HG03103 (cell line): ENCODE results near the gene SCN9A.
"Not testable (repeated sequence)": the region's sequence is repeated elsewhere in the genome, so short reads cannot be mapped to it uniquely, and the experiment has no call there.

Experiments
- ATAC-seq: cut with Tn5 transposase; IDR thresholded peaks from one replicate; pipeline ENCODE4 v1.9.1; 2021; ENCODE audit warnings: low read depth; ENCODE audit not compliant: unreplicated experiment

The SCN9A gene

DNA sequence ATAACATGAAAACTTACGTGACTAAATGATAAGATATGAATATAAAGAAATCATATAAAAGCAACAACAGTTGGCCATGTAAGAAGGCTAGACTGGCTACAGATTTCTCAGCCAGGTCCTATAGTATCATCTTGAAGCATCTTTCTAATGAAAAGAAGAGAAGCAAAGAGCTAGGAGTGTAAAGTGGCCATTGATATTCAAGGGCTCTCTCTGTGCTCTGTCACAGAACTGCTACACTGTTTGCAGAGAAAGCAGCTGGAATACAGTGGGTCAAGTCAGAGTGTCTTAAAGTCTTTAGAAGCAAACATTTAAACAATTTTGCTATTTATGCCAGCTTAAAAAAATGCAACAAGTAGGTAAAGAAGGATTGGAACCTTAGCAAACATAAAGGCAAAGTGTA is 118.8 kb downstream of the SCN9A start:
- ATAC-seq = no peak

DNA sequence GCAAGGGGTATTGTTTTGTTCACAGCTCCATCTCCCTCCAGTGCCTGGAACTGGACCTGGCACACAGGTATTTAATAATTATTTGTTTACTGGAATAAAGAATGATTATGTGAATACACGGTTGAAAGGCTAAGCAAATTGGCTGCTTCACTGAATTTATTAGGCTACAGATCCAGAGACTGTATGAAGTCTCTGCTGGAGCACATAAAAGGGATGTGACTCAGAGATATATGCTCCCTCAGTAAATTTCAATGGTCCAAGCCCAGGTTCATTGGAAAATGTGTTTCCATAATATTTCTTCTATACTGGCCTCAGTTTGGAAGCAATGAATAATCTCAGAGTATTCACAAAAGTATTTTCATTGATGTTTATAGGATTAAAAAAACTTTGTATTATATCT is 126.4 kb downstream of the SCN9A start:
- no peak for ATAC-seq

DNA sequence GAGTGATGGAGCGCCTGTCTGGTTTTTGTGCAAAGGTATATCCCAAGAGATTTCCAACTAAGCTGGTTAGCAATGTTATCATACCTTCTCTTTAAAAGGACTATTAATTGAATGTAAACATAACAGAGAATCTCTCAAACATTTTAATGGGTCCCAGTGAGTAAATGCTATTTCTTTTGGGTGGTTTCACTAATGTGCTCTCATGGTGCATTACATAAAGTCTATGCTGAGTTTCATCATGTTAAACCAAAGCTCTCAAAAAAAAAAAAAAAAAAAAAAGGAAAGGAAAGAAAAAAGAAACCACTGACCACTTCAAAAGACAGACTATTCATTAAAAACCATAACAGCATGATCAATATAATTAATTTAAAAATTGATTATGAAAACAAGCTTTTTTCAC is 128.8 kb downstream of the SCN9A start:
- no peak for ATAC-seq

DNA sequence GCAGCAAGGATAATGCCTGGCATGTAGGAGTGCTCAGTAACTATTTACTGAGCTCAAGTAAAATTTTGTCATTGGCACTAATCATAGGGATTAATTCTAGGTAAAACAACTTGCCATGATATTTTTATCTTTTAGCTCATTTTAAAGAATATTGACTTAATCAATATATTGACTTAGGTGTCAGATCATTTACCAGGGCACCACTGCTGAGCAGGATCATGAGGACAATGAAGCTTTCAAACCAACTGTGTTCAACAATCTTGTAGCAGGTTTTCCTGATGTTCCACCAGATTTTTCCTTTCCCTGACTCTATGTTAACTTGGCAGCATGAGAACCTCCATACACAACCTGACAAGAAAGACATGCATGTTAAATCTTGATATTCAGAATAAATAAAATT is 133.4 kb downstream of the SCN9A start:
- no peak for ATAC-seq

DNA sequence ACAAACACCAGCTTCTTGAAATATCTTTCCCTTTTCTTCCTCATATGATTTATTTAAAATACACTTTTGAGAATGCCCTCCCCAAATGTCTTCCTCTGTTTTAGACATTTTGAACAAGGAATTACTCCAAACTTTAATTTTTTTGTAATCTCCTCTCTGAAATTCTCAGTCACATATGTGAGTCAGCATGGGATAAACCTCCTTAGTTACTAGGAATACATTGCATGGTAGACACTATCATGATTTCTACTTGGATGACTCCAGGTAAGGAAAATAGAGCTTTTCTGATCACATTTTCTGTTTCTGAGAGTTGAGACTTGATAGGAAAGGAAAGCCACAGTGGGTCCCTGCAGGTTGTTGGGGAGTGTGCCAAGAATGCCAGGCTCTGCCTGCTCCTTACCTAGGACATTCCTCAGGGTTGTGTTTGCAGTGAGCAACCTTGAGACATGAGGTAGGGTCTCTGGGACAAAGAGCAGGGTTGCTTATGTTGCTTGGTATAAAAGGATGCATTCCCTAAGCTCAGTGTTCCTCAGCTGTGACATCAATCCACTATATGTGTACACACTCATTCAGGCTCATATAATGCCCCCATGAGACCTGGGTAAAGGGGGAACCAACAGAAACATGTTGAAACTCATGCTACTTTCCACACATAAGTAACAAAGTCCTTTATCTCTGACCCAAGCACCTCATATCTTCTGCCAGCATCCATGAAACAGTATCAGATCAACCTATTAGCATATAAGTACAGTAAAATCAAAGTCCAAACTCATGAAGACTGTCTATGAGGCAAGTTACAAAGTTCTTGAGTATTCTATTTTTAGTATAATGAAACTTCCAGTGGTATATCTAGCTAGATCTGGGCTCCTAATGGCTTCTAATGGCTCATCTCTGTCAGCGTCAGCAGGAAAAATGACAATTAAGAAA is 135.1 kb downstream of the SCN9A start:
- no peak for ATAC-seq

DNA sequence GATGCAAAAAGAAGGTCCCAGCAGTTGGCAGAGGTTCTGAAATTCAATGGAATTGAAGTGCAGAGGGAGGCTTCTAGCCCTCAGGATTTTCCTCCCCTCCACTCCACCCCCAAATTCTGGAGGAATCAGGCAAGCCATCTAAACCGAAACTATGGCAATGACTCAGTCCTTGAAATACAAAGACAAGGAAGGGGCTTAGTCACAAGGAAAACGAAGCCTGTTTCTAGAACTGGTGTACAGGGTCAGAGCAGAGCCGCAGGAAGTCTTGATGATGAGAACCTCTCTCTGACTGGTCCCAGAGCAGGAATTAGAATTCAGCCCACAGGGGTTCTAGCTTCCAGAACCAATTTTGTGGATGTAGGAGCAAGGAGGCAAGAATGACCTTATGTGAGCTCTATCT is 136.2 kb downstream of the SCN9A start:
- no peak for ATAC-seq

DNA sequence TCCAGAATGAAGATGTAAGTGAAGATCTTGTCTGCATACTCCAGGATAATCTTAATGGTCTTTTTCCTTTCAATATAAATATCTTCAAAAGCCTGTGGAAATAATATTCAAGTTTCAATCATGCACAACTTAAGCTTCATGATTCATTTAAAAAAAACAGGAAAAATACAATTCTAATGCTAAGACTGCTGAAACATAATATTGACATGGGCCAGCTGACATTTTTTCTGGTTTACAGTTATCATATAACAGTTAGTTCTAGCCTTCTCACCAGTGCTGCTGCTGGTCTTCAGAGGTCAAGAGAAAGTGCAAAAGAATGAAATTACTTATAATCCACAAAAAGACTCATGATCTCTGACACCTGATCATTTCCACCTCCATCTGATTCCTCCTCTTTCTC is 137.6 kb downstream of the SCN9A start:
- ATAC-seq = no peak

DNA sequence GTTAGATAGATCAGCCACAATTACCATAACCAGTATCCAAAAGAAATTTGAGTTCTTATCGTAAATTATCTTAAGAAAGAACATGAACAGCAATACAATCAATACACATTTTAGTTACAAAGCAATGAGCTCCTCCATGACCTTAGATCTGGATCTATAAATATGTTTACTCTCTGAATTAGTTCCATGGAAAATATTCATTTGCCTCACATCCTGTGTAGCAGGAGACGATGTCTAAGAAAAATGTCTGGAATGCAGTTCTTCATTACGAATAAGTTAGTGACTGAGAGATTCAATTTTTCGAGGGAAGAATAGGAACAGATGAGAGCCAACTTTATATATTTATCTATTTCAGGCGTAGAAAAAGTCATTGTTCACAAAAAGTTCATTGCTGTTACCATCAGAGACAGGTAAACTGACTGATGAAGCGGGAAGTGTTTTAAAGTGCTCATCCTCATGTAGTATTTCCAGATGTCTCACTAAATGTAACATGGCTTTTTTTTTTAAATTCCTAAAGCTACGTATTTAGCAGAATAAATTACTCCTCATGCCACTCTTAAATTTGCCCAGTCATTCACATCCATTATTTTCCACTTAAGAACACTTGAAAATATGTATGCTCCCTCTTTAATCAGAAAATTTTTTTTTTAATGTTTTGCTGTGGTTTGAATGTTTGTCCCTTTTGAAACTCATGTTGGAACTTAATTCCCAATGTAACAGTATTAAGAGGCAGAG is 141.5 kb downstream of the SCN9A start:
- no peak for ATAC-seq

DNA sequence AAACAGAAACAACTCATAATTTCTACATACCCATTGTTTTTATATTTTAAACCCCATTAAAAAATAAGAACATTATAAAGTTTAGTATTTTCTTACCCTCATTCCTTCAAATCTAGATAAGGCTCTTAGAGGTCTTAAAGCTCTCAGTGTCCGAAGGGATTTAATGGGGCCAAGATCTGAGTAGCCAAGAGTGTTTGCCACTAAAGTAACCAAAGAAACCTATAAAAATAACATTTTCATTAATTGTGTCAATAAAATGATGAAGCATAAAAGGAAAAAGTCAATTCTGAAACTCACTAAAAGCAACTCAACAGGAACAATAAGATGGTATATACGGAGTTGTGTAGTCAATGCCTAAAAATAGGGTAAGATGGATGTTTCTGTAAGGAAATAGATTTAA is 142.5 kb downstream of the SCN9A start:
- no peak for ATAC-seq

DNA sequence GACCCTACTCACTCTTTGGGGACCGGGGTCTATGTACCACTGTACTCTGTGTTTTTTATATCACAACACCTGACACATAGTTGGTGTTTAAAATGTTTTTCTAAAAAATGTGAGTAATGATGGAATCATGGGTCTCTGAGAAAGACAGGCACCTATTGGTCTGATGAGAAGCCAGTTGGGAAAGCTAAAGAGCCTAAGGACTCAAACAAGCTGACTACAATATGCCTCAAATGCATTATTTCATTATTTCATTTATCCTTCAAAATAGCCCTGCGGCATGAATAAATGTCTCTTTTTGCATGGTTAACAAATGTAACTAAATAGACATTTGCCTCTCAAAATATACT is 145.0 kb downstream of the SCN9A start:
- ATAC-seq = no peak

DNA sequence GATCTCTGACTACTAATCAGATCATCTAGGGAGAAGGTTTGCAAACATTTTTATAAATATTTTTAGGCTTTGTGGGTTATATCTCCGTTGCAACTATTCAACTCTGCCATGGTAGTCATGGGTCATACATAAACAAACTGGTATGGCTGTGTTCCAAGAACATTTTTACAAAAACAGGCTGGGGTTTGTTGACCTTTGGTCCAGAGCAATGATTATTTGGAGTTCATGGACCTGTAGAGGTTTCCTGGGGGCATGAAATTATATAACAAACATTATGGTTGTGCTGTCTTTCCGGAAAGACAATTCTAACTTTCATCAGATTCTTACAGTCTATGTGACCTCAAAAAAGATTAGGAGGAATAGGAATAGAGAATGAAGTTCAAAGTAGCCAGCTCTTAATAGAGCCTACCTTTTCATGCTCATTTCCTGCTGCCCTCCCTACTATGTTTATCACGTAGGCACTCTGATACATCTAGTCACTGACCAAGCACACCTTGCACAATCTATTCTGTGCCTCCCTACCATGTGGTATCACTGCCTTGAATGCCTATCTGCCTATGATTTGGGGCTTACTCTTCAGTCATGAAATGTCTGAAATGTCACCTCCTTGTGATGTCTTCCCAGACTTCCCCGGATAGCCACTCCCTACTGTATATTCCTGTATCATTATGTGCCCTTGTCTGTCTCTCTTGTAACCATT is 145.6 kb downstream of the SCN9A start:
- ATAC-seq = no peak

DNA sequence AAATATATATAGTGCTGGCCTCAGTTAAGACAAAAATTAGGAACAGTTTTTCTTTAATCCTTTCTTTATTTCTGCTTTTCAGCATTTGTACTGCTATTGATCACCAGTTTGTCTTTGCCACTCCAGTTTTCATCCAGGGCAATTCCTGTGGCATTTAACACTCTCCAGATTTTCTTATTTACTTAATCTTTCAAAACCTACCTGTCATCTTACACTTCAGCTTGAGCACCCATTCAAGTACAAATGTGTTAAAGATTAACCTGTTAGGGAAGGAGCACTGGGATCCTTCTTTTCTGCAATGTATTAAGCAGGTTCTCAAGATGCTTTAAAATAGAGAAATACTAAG is 146.1 kb downstream of the SCN9A start:
- no peak for ATAC-seq

DNA sequence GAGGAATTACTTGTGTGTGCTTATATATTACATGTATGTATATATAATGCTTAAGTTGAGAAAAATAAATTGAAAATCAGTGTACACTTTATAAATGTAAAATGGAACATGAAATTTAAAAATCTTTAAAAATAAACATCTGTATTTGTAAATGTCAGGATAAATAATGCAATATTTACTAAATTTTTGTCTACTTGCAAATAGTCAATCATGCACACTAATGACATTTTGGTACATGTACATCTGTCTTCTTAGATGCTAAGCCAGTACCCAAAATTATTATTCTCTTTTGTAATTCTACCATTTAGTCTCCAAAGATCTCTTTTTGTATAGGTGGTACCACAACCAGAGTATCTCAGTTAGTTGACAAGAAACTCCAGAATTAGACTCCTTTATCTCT is 151.5 kb downstream of the SCN9A start:
- no peak for ATAC-seq

DNA sequence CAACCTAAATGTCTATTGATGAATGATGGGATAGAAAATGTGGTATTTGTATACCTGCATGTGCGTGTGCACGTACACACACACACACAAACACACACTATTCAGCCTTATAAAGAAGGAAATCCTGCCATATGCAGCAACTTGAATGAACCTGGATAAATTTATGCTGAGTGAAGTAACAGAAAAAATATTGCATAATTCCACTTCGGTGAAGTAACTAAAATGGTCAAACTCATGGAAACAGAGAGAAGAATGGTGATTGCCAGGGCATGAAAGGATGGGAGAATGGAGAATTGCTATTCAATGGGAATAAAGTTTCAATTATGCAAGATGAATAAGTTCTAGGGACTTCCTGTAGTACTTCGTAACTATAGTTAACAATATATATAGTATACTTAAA is 152.4 kb downstream of the SCN9A start:
- ATAC-seq = no peak

DNA sequence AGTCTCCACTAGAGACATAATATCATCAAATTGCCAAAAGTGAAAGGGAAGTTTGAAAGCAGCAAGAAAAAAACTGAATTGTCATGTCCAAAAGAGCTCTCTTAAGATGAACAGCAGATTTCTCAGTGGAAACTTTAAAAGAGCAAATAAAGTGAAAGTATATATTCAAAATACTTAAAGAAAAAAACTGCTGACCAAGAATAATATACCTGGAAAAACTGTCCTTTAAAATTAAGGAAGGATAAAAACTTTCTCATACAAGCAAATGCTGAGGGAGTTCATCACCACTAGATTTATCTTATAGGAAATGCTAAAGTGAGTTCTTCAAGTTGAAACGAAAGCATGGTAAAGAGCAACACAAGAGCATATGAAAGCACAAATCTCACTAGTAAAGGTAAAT is 164.7 kb downstream of the SCN9A start:
- no peak for ATAC-seq

DNA sequence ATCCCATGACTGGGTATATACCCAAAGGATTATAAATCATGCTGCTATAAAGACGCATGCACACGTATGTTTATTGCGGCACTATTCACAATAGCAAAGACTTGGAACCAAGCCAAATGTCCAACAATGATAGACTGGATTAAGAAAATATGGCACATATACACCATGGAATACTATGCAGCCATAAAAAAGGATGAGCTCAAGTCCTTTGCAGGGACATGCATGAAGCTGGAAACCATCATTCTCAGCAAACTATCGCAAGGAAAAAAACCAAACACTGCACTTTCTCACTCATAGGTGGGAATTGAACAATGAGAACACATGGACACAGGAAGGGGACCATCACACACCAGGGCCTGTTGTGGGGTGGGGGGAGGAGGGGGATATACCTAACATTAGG is 165.8 kb downstream of the SCN9A start:
- ATAC-seq = not testable (repeated sequence)

DNA sequence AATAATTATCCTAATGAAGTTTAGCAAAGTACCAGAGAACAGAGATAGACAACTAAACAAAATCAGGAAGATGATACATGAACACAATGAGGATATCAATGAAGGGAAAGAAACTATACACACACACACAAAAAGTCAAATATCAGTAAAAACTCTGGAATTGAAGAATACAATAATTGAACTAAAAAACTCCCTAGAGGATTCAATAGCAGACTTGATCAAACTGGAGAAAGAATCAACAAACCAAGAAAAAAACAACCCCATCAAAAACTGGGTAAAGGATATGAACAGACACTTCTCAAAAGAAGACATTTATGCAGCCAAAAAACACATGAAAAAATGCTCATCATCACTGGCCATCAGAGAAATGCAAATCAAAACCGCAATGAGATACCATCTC is 166.4 kb downstream of the SCN9A start:
- ATAC-seq = not testable (repeated sequence)

DNA sequence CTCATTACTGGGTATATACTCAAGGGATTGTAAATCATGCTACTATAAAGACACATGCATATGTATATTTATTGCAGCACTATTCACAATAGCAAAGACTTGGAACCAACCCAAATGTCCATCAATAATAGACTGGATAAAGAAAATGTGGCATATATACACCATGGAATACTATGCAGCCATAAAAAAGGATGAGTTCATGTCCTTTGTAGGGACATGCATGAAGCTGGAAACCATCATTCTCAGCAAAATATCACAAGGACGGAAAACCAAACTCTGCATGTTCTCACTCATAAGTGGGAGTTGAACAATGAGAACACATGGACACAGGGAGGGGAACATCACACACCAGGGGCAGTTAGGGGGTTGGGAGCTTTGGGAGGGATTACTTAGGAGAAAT is 169.6 kb downstream of the SCN9A start:
- ATAC-seq = not testable (repeated sequence)

DNA sequence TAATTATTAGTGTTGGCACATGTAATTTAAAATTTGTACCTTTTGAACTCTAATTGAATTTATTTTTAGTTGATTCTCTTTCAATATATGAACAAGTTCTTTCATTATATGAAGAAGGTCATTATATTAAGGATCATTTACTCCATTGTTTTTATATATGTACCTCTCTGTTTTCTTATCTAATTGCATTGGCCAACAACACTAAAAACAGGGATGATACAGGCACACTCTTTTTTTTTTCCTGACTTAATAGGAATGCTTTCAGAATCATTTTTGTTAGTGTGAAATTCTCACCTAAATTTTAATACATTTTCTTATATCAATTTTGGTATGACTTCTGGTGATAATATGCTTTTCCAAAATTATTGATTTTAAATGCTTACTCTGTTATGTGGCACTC is 173.0 kb downstream of the SCN9A start:
- ATAC-seq = no peak

DNA sequence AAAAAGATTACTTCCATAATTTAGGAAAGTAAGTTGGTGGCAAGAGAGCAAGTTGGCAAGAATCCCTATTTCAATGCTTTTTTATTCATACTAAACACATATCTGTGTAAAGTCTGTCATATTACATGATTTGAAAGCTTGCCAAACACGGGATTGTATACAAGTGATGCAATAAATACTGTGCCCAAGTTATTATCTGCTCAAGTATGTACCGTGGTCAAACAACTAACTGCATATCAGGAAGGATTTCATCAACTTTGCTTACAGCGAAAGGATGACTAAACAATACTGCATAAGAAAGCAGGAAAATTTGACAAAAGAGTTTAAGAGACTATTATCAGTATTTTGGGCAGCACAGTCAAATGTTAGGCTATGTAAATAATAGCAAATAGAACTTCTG is 178.3 kb downstream of the SCN9A start:
- ATAC-seq = no peak

DNA sequence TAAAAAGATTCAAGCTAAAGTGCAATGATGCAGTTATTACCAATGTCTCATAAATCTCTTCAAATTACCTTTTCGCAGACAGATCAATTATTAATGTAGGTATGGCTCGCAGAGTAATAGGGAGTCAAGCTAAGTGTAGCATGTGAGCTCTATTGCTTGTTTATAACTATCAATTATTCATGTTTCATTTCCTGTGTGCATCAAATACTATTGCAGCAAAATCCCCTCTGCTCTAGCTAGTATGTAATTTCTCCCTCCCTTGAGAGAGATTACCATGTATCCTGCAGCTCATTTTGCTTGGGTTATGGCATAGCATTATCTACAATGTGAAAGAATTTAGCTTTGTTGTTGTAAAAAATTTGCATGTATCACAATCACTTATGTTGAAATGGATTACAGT is 182.3 kb downstream of the SCN9A start:
- no peak for ATAC-seq

DNA sequence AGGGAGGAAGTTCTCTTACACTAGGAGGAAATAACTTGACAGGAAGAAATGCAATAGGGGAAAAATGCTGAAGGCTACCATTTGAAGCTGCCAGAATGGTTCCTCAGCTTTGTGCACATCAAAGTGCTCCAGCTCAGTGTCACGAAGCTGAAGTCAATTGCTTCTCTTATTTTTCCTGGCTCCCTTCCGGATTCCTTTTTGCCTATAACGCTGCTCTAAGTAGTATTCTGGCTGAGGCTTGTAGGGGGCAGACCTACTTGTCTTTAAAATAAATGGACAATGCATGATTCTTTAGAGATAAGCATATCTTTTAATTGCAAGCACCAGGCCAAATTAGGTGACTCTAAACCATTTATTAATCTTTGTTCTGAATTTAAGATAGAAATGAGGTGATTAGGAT is 187.7 kb downstream of the SCN9A start:
- no peak for ATAC-seq
